Ovary (tissue), 9 donors: ENCODE results near the gene PYGL. TPM values are rescaled to one million over a fixed set of nuclear protein-coding genes. Genes with fewer than 3 reads are reported as not detected.

Source experiments
- DNase-seq, 5 donors: peaks; one replicate each; pipeline ENCODE4 v3.0.0-alpha.2; 2019 to 2020
- H3K27ac ChIP-seq, 2 donors: fragments of 200-600 bp; one replicate each; pipeline versions ENCODE4 v1.5.1 to v1.8.0; 2019 to 2022
- H3K27me3 ChIP-seq: fragments of 200-600 bp; one replicate; pipeline ENCODE4 v1.8.0; 2022
- H3K36me3 ChIP-seq: fragments of 200-600 bp; sonication (generic); one replicate; pipeline ENCODE4 v1.5.1; 2019
- H3K4me1 ChIP-seq: one replicate; pipeline ENCODE4 v1.8.1; 2013; ENCODE audit warnings: mild to moderate bottlenecking, moderate library complexity; ENCODE audit not compliant: insufficient read depth
- H3K4me3 ChIP-seq: fragments of 200-600 bp; sonication (generic); one replicate; pipeline ENCODE4 v1.5.1; 2017
- H3K9me3 ChIP-seq, 2 donors: fragments of 200-600 bp in 1 of 2; sonication (generic) in 1 of 2; one replicate each; pipeline versions ENCODE4 v1.5.1 to v1.8.1; 2013 to 2019; ENCODE audit warnings: mild to moderate bottlenecking in 1 of 2, moderate library complexity in 1 of 2
- EP300 ChIP-seq: sonication (generic); formaldehyde crosslinking; IDR thresholded peaks from one replicate; pipeline ENCODE4 v1.6.1; 2017; ENCODE audit warnings: antibody characterized with exemption
- POLR2A ChIP-seq: fragments of 450-650 bp; IDR thresholded peaks from one replicate; pipeline ENCODE4 v1.6.1; 2017; ENCODE audit warnings: antibody characterized with exemption, mild to moderate bottlenecking, moderate library complexity
- WGBS, 3 donors: extraction: QIAGEN DNeasy Blood & Tissue Kit in 1 of 3; methylation state at CpG; one replicate each; pipeline versions ENCODE4 v1.1.5 to v1.1.7; 2013 to 2017; 5-methylcytosine and 5-hydroxymethylcytosine counted together
- intact Hi-C, 4 donors: fragments of 100-400 bp; cut with DNase I; formaldehyde crosslinking; loops; one replicate each; pipeline versions ENCODE4 v1.11.0 to v1.15.1; 2022 to 2023
- polyA plus RNA-seq, 2 donors: library from polyadenylated mRNA; stranded (reverse); fragments of 200-250 nt in 1 of 2; fragments of 350-450 nt in 1 of 2; fragmentation: Illumina TruSeq in 1 of 2; extraction: RNeasy Lipid Tissue Mini Kit (QIAGEN cat#74804) in 1 of 2; gene quantifications; one replicate each; pipeline ENCODE4 v1.2.3, GENCODE V29; 2013 to 2014
- total RNA-seq, 7 donors: library from RNA; depleted of rRNA in 2 of 7; stranded (reverse); fragments of >200 nt in 2 of 7; fragmentation: NEBNext Ultra II Directional in 3 of 7; extraction: Animal tissue kit (Norgen Biotek cat#: 25700) in 3 of 7; gene quantifications; one replicate each; pipeline versions ENCODE4 v1.1.0 to v1.2.4, GENCODE V29; 2016 to 2023
- TF ChIP-seq, protein P1 (sequence below), 3 donors: fragments of 450-650 bp in 2 of 3; fragments of 200-600 bp in 1 of 3; IDR thresholded peaks; one replicate each; pipeline versions ENCODE4 v1.5.1 to v1.8.0; 2016 to 2022; ENCODE audit warnings: antibody characterized with exemption in 3 of 3, mild to moderate bottlenecking in 1 of 3
- donor health status: DM: no; HTN: no; CAD: no; lungs with moderate emphysema.
- donor health status: DM: no; HTN: no; CAD: no.
- donor health status: Bipolar disorder and iron deficiency.
- donor health status: DM: yes; HTN: yes; CAD: no.
- donor health status: DM: no; HTN: no; CAD: no.
- donor health status: DM: yes; HTN: yes; CAD: no.

Gene PYGL
- total and polyA plus RNA-seq, 9 donors, result 19.6 to 53.7 (median 32.6) TPM

DNA sequence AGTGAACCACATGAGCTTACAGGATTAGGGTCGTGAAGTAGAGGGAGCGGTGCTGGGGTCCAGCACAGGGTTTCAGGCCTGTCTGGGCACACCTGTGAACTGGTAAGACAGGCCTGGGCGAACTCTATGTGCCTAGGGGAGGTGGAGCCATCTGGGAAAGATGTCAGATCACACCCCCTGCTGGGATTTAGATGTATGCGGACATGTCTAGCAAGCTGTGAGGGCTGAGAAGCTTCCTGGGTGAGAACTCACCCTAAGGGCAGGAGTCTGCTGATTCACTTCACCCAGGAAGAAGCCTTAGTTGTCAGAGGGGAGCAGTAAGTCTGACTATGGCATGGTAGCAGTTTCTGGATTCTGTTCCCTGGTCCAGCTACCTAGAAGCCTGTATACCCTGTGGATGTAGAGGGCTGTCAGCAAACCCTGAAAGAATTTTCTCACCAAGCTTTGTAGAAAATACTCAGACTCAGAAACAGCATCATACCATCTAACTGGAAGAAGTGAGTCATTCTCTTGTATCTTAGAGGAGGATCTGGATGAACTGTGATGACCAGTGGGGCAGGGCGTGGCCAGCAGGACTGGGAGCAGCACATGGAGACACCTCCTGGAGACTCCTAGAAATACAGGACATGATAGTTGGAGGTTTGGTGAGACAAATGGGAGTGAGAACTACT, 11.2 kb upstream of the PYGL start:
- no peak overlapping the region for H3K4me3 ChIP-seq
- H3K27me3 ChIP-seq, result no peaks in the 10 kb centered on the region
- no peak overlapping the region for H3K27ac ChIP-seq
- DNase-seq, result no peak
- intact Hi-C loops, result loop anchor here in 2 of 4 donors (10.0 kb wide), 2 partner anchors 259 to 269 kb away; no protein-coding TSS in a partner anchor
- 82 to 89% (median 86%) methylated on average over 5 of the region's 5 CpGs for WGBS, 3 donors
- TF ChIP-seq POLR2A, result no peak
- no peaks in the 10 kb centered on the region for H3K36me3 ChIP-seq
- no peaks in the 10 kb centered on the region for H3K9me3 ChIP-seq
- no peaks in the 10 kb centered on the region for H3K4me1 ChIP-seq

DNA sequence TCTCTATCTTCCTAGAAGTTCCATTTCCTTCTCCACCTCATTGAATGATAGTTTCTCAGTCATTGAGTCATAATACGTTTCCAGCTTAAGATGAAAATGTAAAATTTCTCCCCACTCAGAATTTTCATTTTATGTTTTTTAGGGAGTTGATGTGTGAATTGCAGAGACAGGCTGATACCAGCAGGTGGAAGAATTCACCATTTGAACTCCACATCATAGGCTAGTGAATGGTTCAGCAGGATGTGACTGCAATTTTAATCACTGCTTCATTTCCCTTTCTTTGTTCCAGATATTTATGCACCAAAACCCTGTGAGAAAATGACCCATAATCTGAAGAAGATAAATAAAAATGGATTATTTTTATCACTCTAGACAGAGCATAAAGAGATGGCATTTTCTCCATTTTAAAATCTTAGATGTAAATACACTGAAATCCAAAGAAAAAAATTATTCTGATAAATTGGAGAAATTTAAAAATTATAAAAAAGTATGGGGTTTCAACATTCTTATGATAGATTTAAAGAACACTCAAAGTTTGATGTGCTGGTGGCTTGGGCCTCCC, 10.6 kb upstream of the PYGL start:
- WGBS, 3 donors, result 17 to 21% (median 20%) methylated on average over 1 of the region's 1 CpG
- H3K4me3 ChIP-seq, result no peak overlapping the region
- intact Hi-C loops, result loop anchor here in 3 of 4 donors (5.0 to 10.0 kb wide), 3 partner anchors 260 to 270 kb away; no protein-coding TSS in a partner anchor
- H3K4me1 ChIP-seq, result no peaks in the 10 kb centered on the region
- no peaks in the 10 kb centered on the region for H3K27me3 ChIP-seq
- H3K9me3 ChIP-seq, result no peaks in the 10 kb centered on the region
- TF ChIP-seq, protein P1, sequence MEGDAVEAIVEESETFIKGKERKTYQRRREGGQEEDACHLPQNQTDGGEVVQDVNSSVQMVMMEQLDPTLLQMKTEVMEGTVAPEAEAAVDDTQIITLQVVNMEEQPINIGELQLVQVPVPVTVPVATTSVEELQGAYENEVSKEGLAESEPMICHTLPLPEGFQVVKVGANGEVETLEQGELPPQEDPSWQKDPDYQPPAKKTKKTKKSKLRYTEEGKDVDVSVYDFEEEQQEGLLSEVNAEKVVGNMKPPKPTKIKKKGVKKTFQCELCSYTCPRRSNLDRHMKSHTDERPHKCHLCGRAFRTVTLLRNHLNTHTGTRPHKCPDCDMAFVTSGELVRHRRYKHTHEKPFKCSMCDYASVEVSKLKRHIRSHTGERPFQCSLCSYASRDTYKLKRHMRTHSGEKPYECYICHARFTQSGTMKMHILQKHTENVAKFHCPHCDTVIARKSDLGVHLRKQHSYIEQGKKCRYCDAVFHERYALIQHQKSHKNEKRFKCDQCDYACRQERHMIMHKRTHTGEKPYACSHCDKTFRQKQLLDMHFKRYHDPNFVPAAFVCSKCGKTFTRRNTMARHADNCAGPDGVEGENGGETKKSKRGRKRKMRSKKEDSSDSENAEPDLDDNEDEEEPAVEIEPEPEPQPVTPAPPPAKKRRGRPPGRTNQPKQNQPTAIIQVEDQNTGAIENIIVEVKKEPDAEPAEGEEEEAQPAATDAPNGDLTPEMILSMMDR (IDR thresholded peaks at IDR 0.05), result peak in 2 of 3 donors; percentile 51 to 60
- TF ChIP-seq POLR2A, result no peak
- H3K36me3 ChIP-seq, result no peaks in the 10 kb centered on the region
- no peak for DNase-seq
- no peak overlapping the region for H3K27ac ChIP-seq

- H3K27me3 ChIP-seq, result no peaks in the 10 kb centered on the region
- H3K36me3 ChIP-seq, result no peaks in the 10 kb centered on the region
- TF ChIP-seq, protein P1 (IDR thresholded peaks at IDR 0.05), result no peak
- TF ChIP-seq POLR2A (no peak), EP300 (no peak)
- 83 to 95% (median 93%) methylated on average over 1 of the region's 1 CpG for WGBS, 3 donors
- intact Hi-C loops, result loop anchor here in 3 of 4 donors (5.0 to 10.0 kb wide), 3 partner anchors 261 to 271 kb away; no protein-coding TSS in a partner anchor
- no peak for DNase-seq
- H3K27ac ChIP-seq, result no peak overlapping the region
- no peaks in the 10 kb centered on the region for H3K4me1 ChIP-seq
- no peak overlapping the region for H3K4me3 ChIP-seq
- no peaks in the 10 kb centered on the region for H3K9me3 ChIP-seq
Observed at GRCh38 chr14:50953502-50953901, 9.2 kb upstream of the PYGL start.

DNA sequence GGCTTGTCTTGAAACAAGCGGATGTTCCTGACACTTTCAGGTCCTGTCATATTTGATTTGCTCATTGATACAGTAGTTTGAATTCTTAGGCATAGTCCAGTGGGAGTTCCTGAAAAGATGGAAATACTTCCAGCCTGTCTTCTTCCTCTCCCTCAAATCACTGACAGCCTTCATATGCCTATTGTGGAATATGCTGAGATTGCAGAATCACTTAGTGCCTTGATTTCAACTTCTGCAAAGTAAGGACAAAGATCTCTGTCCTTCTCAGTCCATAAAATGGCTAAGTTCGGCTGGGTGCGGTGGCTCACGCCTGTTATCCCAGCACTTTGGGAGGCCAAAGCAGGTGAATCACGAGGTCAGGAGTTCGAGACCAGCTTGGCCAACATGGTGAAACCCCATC, 6.7 kb upstream of the PYGL start:
- TF ChIP-seq EP300 (no peak), POLR2A (no peak)
- TF ChIP-seq, protein P1 (IDR thresholded peaks at IDR 0.05), result no peak
- DNase-seq, result no peak
- Histone ChIP-seq H3K9me3 (no peaks in the 10 kb centered on the region), H3K4me3 (no peak overlapping the region), H3K4me1 (no peaks in the 10 kb centered on the region), H3K27me3 (no peaks in the 10 kb centered on the region), H3K36me3 (no peaks in the 10 kb centered on the region), H3K27ac (no peak overlapping the region)
- intact Hi-C loops, result loop anchor here in 3 of 4 donors (5.0 to 10.0 kb wide), 3 partner anchors 264 to 274 kb away; no protein-coding TSS in a partner anchor
- 95 to 96% (median 96%) methylated on average over 6 of the region's 6 CpGs for WGBS, 3 donors

GRCh38 chr14:50948205-50948604, 3.9 kb upstream of the PYGL start:
- TF ChIP-seq POLR2A, result no peak
- no peak for TF ChIP-seq EP300
- TF ChIP-seq, protein P1 (IDR thresholded peaks at IDR 0.05), result no peak
- peaks cover 1% of the 10 kb centered on the region for H3K4me1 ChIP-seq
- no peak overlapping the region for H3K4me3 ChIP-seq
- DNase-seq, result no peak
- no peak overlapping the region for H3K27ac ChIP-seq
- H3K9me3 ChIP-seq, result no peaks in the 10 kb centered on the region
- intact Hi-C loops, result no loop called here
- WGBS, 3 donors, result 87 to 91% (median 90%) methylated on average over 2 of the region's 2 CpGs
- H3K36me3 ChIP-seq, result no peaks in the 10 kb centered on the region
- H3K27me3 ChIP-seq, result no peaks in the 10 kb centered on the region
